ENCODE measurements around the gene ZNF497.

DNA sequence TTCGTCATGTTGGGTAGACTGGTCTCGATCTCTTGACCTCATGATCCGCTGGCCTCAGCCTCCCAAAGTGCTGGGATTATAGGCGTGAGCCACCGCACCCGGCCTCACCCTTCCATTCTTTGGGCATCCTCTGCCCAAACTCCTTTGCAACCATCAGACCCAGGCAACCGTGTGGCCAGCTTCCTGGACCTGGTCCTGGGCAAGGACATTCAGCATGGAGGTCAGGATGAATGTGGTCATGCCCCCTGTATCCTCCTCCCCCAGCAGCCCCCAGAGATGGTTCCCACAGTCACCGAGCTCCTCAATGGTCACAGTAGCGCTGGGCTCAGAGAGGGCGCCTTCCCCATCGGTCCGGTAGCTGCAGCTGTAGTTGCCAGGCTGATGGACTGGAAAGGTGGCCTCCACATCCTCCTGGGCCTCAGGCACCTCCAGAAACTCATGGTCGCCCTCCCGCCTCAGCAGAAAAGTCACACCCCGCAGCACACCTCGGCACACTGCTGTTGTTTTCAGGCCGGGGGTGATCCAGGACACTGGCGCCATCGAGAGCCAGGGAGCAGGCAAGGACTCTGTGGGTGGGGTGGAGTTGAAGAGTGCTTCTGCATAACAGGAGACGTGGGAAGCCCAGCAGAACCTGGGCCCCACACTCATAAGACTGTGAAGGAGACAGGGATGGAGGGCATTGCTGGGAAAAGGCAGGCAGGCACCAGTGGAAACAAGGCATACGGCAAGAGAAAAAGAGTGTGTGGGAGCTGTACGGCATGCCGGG, 10.4 kb downstream of the ZNF497 start:
- TF ChIP-seq, protein P1, sequence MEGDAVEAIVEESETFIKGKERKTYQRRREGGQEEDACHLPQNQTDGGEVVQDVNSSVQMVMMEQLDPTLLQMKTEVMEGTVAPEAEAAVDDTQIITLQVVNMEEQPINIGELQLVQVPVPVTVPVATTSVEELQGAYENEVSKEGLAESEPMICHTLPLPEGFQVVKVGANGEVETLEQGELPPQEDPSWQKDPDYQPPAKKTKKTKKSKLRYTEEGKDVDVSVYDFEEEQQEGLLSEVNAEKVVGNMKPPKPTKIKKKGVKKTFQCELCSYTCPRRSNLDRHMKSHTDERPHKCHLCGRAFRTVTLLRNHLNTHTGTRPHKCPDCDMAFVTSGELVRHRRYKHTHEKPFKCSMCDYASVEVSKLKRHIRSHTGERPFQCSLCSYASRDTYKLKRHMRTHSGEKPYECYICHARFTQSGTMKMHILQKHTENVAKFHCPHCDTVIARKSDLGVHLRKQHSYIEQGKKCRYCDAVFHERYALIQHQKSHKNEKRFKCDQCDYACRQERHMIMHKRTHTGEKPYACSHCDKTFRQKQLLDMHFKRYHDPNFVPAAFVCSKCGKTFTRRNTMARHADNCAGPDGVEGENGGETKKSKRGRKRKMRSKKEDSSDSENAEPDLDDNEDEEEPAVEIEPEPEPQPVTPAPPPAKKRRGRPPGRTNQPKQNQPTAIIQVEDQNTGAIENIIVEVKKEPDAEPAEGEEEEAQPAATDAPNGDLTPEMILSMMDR (conservative IDR thresholded peaks at IDR 0.05): no peak
- TF ChIP-seq ZFX (IDR thresholded peaks at IDR 0.05): no peak
